K562 (cell line): Measurements from ENCODE around the gene COL4A2.

Experiments used
- BRCA1 ChIP-seq, 2 experiments: fragments of 450-650 bp in 1 of 2; sonication (generic) in 1 of 2; formaldehyde crosslinking in 1 of 2; IDR thresholded peaks; 2 replicates each; pipeline versions ENCODE4 v1.5.0 to v1.6.1; 2017 to 2020; ENCODE audit warnings: mild to moderate bottlenecking in 1 of 2, missing genetic modification reagents in 1 of 2
- GATA2 ChIP-seq: sonication (generic); formaldehyde crosslinking; IDR thresholded peaks from 2 replicates; pipeline ENCODE4 v1.4.0; 2020; ENCODE audit warnings: mild to moderate bottlenecking, missing genetic modification reagents
- HNRNPK ChIP-seq: fragments of 200-400 bp; formaldehyde crosslinking; IDR thresholded peaks from one replicate; pipeline ENCODE4 v1.6.1; 2018; ENCODE audit warnings: mild to moderate bottlenecking, low read depth, low read length; ENCODE audit not compliant: poor library complexity, severe bottlenecking
- KAT2B ChIP-seq: IDR thresholded peaks from one replicate; pipeline ENCODE4 v1.6.1; 2012; ENCODE audit warnings: low read depth, mild to moderate bottlenecking, control low read depth, inconsistent platforms, low read length, moderate library complexity
- PURB ChIP-seq: sonication (generic); formaldehyde crosslinking; IDR thresholded peaks from 2 replicates; pipeline ENCODE4 v1.9.0; 2021; ENCODE audit warnings: low read depth, mild to moderate bottlenecking, missing genetic modification reagents
- REST ChIP-seq, 2 experiments: fragments of 450-650 bp; formaldehyde crosslinking in 1 of 2; IDR thresholded peaks; 2 replicates each; pipeline versions ENCODE4 v1.4.0 to v1.6.1; 2014 to 2020; ENCODE audit warnings: mild to moderate bottlenecking in 2 of 2, borderline replicate concordance in 1 of 2, low read depth in 1 of 2
- RFX5 ChIP-seq: IDR thresholded peaks from 2 replicates; pipeline ENCODE4 v1.6.1; 2011; ENCODE audit warnings: low read depth, mild to moderate bottlenecking, improper control_type of control experiment, low read length
- SP1 ChIP-seq: sonication (generic); formaldehyde crosslinking; IDR thresholded peaks from 2 replicates; pipeline ENCODE4 v1.8.1; 2022; ENCODE audit warnings: mild to moderate bottlenecking, missing genetic modification reagents
- ZNF175 ChIP-seq: fragments of 200-800 bp; sonication (Bioruptor generic); IDR thresholded peaks from 2 replicates; pipeline ENCODE4 v1.6.1; 2016; ENCODE audit warnings: low read depth, mild to moderate bottlenecking, missing genetic modification characterization, missing compliant biosample characterization
- TF ChIP-seq, protein P1 (sequence below): fragments of 450-650 bp; formaldehyde crosslinking; IDR thresholded peaks from 2 replicates; pipeline ENCODE4 v1.4.0; 2022; ENCODE audit warnings: missing genetic modification characterization

DNA sequence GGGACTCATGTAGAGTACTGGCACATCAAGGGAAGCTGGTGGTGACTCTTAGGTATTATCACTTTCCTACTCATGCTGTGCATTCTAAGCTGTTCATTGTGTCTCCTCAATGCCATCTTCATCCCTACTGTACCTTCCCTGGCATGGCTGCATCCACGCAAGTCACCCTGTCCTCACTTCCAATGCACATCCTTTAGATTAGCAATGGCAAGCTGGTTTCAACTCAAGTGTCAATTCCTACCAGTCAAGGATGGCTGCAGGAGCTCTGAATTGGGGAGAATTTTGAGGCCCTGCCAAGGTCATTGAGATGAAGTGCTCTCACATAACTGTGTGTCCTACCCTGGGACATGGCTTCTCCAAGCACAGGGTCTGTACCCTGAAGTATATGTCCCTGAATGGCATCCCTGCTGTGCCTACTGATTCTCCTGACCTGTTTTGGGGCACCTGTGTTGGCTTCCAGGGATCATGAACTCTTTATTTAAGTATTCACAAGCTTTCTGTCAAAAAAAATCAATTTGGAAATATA lies 24.7 kb upstream of the COL4A2 start:
- no peak for TF ChIP-seq HNRNPK
- TF ChIP-seq REST (IDR thresholded peaks at IDR 0.05; ENCODE audit: borderline replicate concordance) = no peak
- TF ChIP-seq REST (CRISPR knock-in tag; IDR thresholded peaks at IDR 0.05; ENCODE audit: low read depth) = no peak
- TF ChIP-seq RFX5 = no peak
- no peak for TF ChIP-seq GATA2
- TF ChIP-seq BRCA1 (IDR thresholded peaks at IDR 0.05) = no peak
- TF ChIP-seq BRCA1 (CRISPR knock-in tag; IDR thresholded peaks at IDR 0.05) = no peak
- TF ChIP-seq, protein P1, sequence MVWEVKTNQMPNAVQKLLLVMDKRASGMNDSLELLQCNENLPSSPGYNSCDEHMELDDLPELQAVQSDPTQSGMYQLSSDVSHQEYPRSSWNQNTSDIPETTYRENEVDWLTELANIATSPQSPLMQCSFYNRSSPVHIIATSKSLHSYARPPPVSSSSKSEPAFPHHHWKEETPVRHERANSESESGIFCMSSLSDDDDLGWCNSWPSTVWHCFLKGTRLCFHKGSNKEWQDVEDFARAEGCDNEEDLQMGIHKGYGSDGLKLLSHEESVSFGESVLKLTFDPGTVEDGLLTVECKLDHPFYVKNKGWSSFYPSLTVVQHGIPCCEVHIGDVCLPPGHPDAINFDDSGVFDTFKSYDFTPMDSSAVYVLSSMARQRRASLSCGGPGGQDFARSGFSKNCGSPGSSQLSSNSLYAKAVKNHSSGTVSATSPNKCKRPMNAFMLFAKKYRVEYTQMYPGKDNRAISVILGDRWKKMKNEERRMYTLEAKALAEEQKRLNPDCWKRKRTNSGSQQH (CRISPR knock-in tag) = no peak
- TF ChIP-seq ZNF175 = no peak
- TF ChIP-seq SP1 = no peak
- TF ChIP-seq KAT2B = no peak
- TF ChIP-seq PURB (CRISPR knock-in tag) = no peak
